ENCODE results near the gene MAPRE2.

DNA sequence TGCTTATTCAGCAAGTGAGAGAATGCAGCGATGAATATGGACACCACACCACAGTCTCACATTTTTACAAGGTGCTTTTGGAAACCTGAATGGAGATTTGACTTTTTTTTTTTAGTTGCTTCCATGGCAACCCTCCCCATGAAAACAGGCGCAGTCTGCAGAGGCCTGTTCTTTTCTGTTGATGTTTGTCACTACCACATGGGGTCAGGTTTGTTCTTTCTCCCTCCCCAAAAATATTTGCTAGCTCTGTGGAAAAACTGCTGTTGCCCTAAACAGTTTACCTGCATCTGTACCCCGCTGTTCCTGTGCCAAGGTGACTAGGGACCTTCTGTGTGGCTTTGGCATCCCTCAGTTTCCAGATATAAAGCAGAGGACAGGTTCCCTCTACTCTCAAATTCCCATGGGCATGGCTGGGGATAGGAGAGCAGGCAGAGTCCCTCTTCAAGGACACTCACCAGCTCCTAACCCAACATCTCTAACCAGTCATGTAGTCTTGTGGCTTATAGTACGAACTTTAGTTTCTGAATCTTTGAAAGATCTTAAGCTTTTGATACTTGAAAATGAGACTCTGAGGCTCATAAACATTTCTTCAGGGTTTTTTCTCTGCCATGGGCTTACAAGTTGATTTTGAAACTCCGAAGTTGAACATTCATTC, 14.7 kb upstream of the MAPRE2 start:
- TF ChIP-seq CTCF (IDR thresholded peaks at IDR 0.05) (no peak), POLR2A (IDR thresholded peaks at IDR 0.05) (no peak)

All from lower leg skin (tissue), 3 donors.